T-helper 2 cell (primary cell): ENCODE data around the gene FLCN.
A peak's percentile ranks its signal among the peaks of the same experiment; 100 is the strongest.
"Not testable (repeated sequence)": the region's sequence is repeated elsewhere in the genome, so short reads cannot be mapped to it uniquely, and the experiment has no call there.

Experiments
- DNase-seq, 5 experiments: peaks; one replicate each; pipeline versions ENCODE4 v3.0.0 to v3.0.0-alpha.2; 2012 to 2022

FLCN gene

GRCh38 chr17:17207998-17208397, 29.0 kb downstream of the FLCN start:
- peak in 1 of 5 experiments; percentile 36 for DNase-seq

- no peak for DNase-seq
These were observed 30.0 kb downstream of the FLCN start for GRCh38 chr17:17206913-17207335.

GRCh38 chr17:17206124-17206912, 30.6 kb downstream of the FLCN start, which contains the start of gene PLD6:
PLD6 (minus strand) TSS chr17:17206333; CDS start chr17:17206286, 47 bp downstream.
- DNase-seq: peak; percentile 89 to 95 (median 91)

- peak; percentile 37 to 66 (median 43) for DNase-seq
These were observed 31.4 kb downstream of the FLCN start for GRCh38 chr17:17205368-17206123.

GRCh38 chr17:17204635-17205231, 32.2 kb downstream of the FLCN start:
- no peak for DNase-seq

- peak in 1 of 5 experiments; percentile 17 for DNase-seq
These were observed 32.9 kb downstream of the FLCN start for GRCh38 chr17:17204041-17204591.

- no peak for DNase-seq
These were observed 33.7 kb downstream of the FLCN start for GRCh38 chr17:17203173-17203730.

GRCh38 chr17:17201907-17202306, 35.1 kb downstream of the FLCN start:
- DNase-seq: no peak

- no peak for DNase-seq
These were observed 35.7 kb downstream of the FLCN start for GRCh38 chr17:17201271-17201670.

GRCh38 chr17:17200831-17201230, 36.1 kb downstream of the FLCN start:
- no peak for DNase-seq

GRCh38 chr17:17200311-17200710, 36.7 kb downstream of the FLCN start:
- no peak for DNase-seq

GRCh38 chr17:17198281-17198680, 38.7 kb downstream of the FLCN start:
- no peak for DNase-seq

GRCh38 chr17:17196776-17197175, 40.2 kb downstream of the FLCN start:
- DNase-seq: no peak

- DNase-seq: not testable (repeated sequence)
These were observed 41.5 kb downstream of the FLCN start for GRCh38 chr17:17195466-17195865.

GRCh38 chr17:17191961-17192381, 45.0 kb downstream of the FLCN start:
- no peak for DNase-seq

- no peak for DNase-seq
These were observed 45.6 kb downstream of the FLCN start for GRCh38 chr17:17191346-17191792.

GRCh38 chr17:17190188-17190587, 46.8 kb downstream of the FLCN start:
- no peak for DNase-seq

GRCh38 chr17:17189559-17189958, 47.4 kb downstream of the FLCN start:
- no peak for DNase-seq

- no peak for DNase-seq
These were observed 48.4 kb downstream of the FLCN start for GRCh38 chr17:17188586-17188985.

- no peak for DNase-seq
These were observed 50.1 kb downstream of the FLCN start for GRCh38 chr17:17186551-17187505.

- peak in 2 of 5 experiments; percentile 45 to 80 for DNase-seq
These were observed 50.9 kb downstream of the FLCN start for GRCh38 chr17:17186051-17186450.
